HepG2 (cell line): ENCODE data around the gene CREG1. TPM values are rescaled to one million over a fixed set of nuclear protein-coding genes. Genes with fewer than 3 reads are reported as not detected.

ENCODE experiments used
- ATAC-seq: fragments of 200-7000 bp; cut with Tn5 transposase; 3 replicates; pipeline ENCODE4 v1.9.1; 2020; ENCODE audit warnings: mild to moderate bottlenecking, moderate library complexity
- BruUV-seq: library from RNA; stranded (reverse); fragments of 400-500 nt; replicated peaks from 2 replicates; lab custom pipeline; 2021; lab: Mats Ljungman, UMichigan
- CTCF ChIA-PET: fragments of 300-600 bp; formaldehyde crosslinking; extraction: SDS; loops from one replicate; lab custom pipeline; 2021; ENCODE audit warnings: low total read pairs, inconsistent platforms, low intra/inter-chr PET ratio; lab: Yijun Ruan, JAX
- POLR2A ChIA-PET: fragments of 350-600 bp; sonication (Branson Sonifier 250); formaldehyde crosslinking; loops from one replicate; lab custom pipeline; 2020; ENCODE audit warnings: antibody characterized with exemption, inconsistent platforms; lab: Yijun Ruan, JAX
- DNase-seq: peaks from one replicate; pipeline ENCODE4 v3.0.0-alpha.2; 2015; ENCODE audit warnings: low spot score
- FAIRE-seq: peaks from 3 replicates; lab custom pipeline; 2011; peaks lifted over from hg19 to GRCh38; lab: Jason Lieb, UNC
- H2AFZ ChIP-seq: one replicate; pipeline ENCODE4 v1.6.1; 2011; ENCODE audit warnings: low read length, inconsistent platforms
- H3K27ac ChIP-seq: fragments of 300-600 bp; 3 replicates; pipeline ENCODE4 v1.8.0; 2011; ENCODE audit warnings: mixed run types, mild to moderate bottlenecking, mixed read lengths, low read length, inconsistent platforms; ENCODE audit not compliant: insufficient read depth; ENCODE audit errors: extremely low read length
- H3K27me3 ChIP-seq, 2 experiments: fragments of 200-600 bp in 1 of 2; 2 replicates in 1 of 2; 3 replicates in 1 of 2; pipeline versions ENCODE4 v1.6.0 to v1.8.0; 2011; ENCODE audit warnings: low read length in 2 of 2, mild to moderate bottlenecking in 2 of 2, moderate library complexity in 2 of 2, inconsistent platforms in 1 of 2; ENCODE audit not compliant: insufficient read depth in 2 of 2, control insufficient read depth in 1 of 2
- H3K36me3 ChIP-seq, 2 experiments: fragments of 200-600 bp in 1 of 2; replicated peaks in 1 of 2; 2 replicates in 1 of 2; 3 replicates in 1 of 2; pipeline versions ENCODE4 v1.5.1 to v1.8.0; 2011; ENCODE audit warnings: low read length in 2 of 2, inconsistent platforms in 1 of 2; ENCODE audit not compliant: insufficient read depth in 2 of 2, control insufficient read depth in 1 of 2
- H3K4me1 ChIP-seq: 2 replicates; pipeline ENCODE4 v1.5.1; 2012; ENCODE audit warnings: low read length, inconsistent platforms; ENCODE audit not compliant: insufficient read depth
- H3K4me2 ChIP-seq: 2 replicates; pipeline ENCODE4 v1.6.0; 2011; ENCODE audit warnings: low read depth, low read length, inconsistent platforms
- H3K4me3 ChIP-seq, 3 experiments: fragments of 200-600 bp in 1 of 3; sonication (generic), shearing (Covaris generic) in 1 of 3; replicated peaks in 1 of 3; 2 replicates each; pipeline ENCODE4 v1.5.1; 2011 to 2016; ENCODE audit warnings: low read length in 3 of 3, inconsistent platforms in 2 of 3, low read depth in 2 of 3, mild to moderate bottlenecking in 2 of 3, control low read depth in 1 of 3, mixed read lengths in 1 of 3; ENCODE audit not compliant: insufficient read depth in 1 of 3
- H3K79me2 ChIP-seq: one replicate; pipeline ENCODE4 v1.6.1; 2011; ENCODE audit warnings: low read length, inconsistent platforms; ENCODE audit not compliant: insufficient read depth
- H3K9ac ChIP-seq: 2 replicates; pipeline ENCODE4 v1.6.0; 2011; ENCODE audit warnings: mild to moderate bottlenecking, low read depth, low read length, inconsistent platforms; ENCODE audit not compliant: insufficient read depth
- H3K9me3 ChIP-seq: 2 replicates; pipeline ENCODE4 v1.5.1; 2012; ENCODE audit warnings: mild to moderate bottlenecking, low read length
- H4K20me1 ChIP-seq: 2 replicates; pipeline ENCODE4 v1.6.0; 2011; ENCODE audit warnings: inconsistent platforms, mild to moderate bottlenecking, low read length, moderate library complexity; ENCODE audit not compliant: insufficient read depth
- CHD4 ChIP-seq: fragments of 200-600 bp; sonication (generic); IDR thresholded peaks from 2 replicates; pipeline ENCODE4 v1.7.0; 2017; ENCODE audit warnings: mild to moderate bottlenecking, low read length, borderline replicate concordance
- FOXP4 ChIP-seq: sonication (generic); formaldehyde crosslinking; IDR thresholded peaks from 2 replicates; pipeline ENCODE4 v1.4.0; 2020; ENCODE audit warnings: missing genetic modification reagents
- GATA4 ChIP-seq: sonication (generic); IDR thresholded peaks from 2 replicates; pipeline ENCODE4 v1.6.1; 2016; ENCODE audit warnings: antibody characterized with exemption, low read depth, borderline replicate concordance
- GMEB1 ChIP-seq: sonication (generic); formaldehyde crosslinking; IDR thresholded peaks from 2 replicates; pipeline ENCODE4 v1.5.1; 2020; ENCODE audit warnings: missing genetic modification reagents, mild to moderate bottlenecking, borderline replicate concordance
- IRX3 ChIP-seq: sonication (generic); formaldehyde crosslinking; IDR thresholded peaks from 2 replicates; pipeline ENCODE4 v1.8.1; 2023; ENCODE audit warnings: mild to moderate bottlenecking, low read depth, missing genetic modification reagents, borderline replicate concordance
- KMT2B ChIP-seq: IDR thresholded peaks from 2 replicates; pipeline ENCODE4 v1.6.1; 2016; ENCODE audit warnings: missing genetic modification reagents, missing compliant biosample characterization
- NFKBIZ ChIP-seq: IDR thresholded peaks from 2 replicates; pipeline ENCODE4 v1.6.1; 2018; ENCODE audit warnings: missing genetic modification reagents, missing compliant biosample characterization
- PITX1 ChIP-seq: sonication (generic); formaldehyde crosslinking; IDR thresholded peaks from 2 replicates; pipeline ENCODE4 v1.5.1; 2020; ENCODE audit warnings: mild to moderate bottlenecking, missing genetic modification reagents
- SOX6 ChIP-seq, 2 experiments: fragments of 450-650 bp in 1 of 2; sonication (generic) in 1 of 2; formaldehyde crosslinking in 1 of 2; IDR thresholded peaks; 2 replicates each; pipeline versions ENCODE4 v1.4.0 to v1.6.1; 2017 to 2020; ENCODE audit warnings: antibody characterized with exemption in 1 of 2, mild to moderate bottlenecking in 1 of 2, missing genetic modification reagents in 1 of 2
- THYN1 ChIP-seq: sonication (generic); formaldehyde crosslinking; IDR thresholded peaks from 2 replicates; pipeline ENCODE4 v1.8.1; 2023; ENCODE audit warnings: low read depth, mild to moderate bottlenecking, moderate library complexity, missing genetic modification reagents, borderline replicate concordance
- ZBTB20 ChIP-seq: sonication (generic); formaldehyde crosslinking; IDR thresholded peaks from 2 replicates; pipeline ENCODE4 v1.8.1; 2023; ENCODE audit warnings: missing genetic modification reagents, low read depth, mild to moderate bottlenecking, borderline replicate concordance
- ZC3H13 ChIP-seq: sonication (generic); formaldehyde crosslinking; IDR thresholded peaks from 2 replicates; pipeline ENCODE4 v1.8.1; 2023; ENCODE audit warnings: mild to moderate bottlenecking, missing genetic modification reagents, moderate library complexity
- ZKSCAN8 ChIP-seq: IDR thresholded peaks from 2 replicates; pipeline ENCODE4 v1.6.1; 2016; ENCODE audit warnings: borderline replicate concordance, missing genetic modification reagents, missing compliant biosample characterization
- ZNF335 ChIP-seq: sonication (generic); formaldehyde crosslinking; IDR thresholded peaks from 2 replicates; pipeline ENCODE4 v1.4.0; 2020; ENCODE audit warnings: missing genetic modification reagents
- ZNF431 ChIP-seq: sonication (generic); formaldehyde crosslinking; IDR thresholded peaks from 2 replicates; pipeline ENCODE4 v1.9.0; 2022; ENCODE audit warnings: missing genetic modification reagents, low read depth, mild to moderate bottlenecking, borderline replicate concordance
- ZNF674 ChIP-seq: sonication (generic); formaldehyde crosslinking; IDR thresholded peaks from 2 replicates; pipeline ENCODE4 v1.5.0; 2020; ENCODE audit warnings: low read depth, mild to moderate bottlenecking, missing genetic modification reagents
- WGBS: methylation state at CpG from one replicate; pipeline ENCODE4 v1.1.6; 2017; ENCODE audit warnings: low lambda C conversion rate; 5-methylcytosine and 5-hydroxymethylcytosine counted together
- in situ Hi-C: cut with HindIII; loops from 2 replicates; pipeline ENCODE4 v1.10.0; 2017; ENCODE audit warnings: low pct_unique_long_range_greater_than_20kb; ENCODE audit not compliant: extremely low pct_ligation_motif_present
- intact Hi-C: fragments of 100-400 bp; cut with micrococcal nuclease; formaldehyde crosslinking; loops from one replicate; pipeline ENCODE4 v1.10.0; 2022; ENCODE audit not compliant: unreplicated experiment
- polyA plus RNA-seq, 8 experiments: library from polyadenylated mRNA; depleted of rRNA in 3 of 8; stranded (reverse) in 7 of 8; unstranded in 1 of 8; fragments of >200 nt; fragmentation: Illumina TruSeq in 4 of 8; extraction: Trizol in 4 of 8; gene quantifications; 2 replicates each; pipeline versions ENCODE4 v1.2.1 to v1.2.3, GENCODE V29; 2011 to 2016; ENCODE audit warnings: low read depth in 4 of 8, missing spikeins in 1 of 8, mixed read lengths in 1 of 8; ENCODE audit not compliant: insufficient read depth in 1 of 8
- total RNA-seq, 5 experiments: library from RNA; depleted of rRNA; stranded (reverse); fragments of >200 nt; fragmentation: Illumina TruSeq; extraction: Trizol; gene quantifications; 2 replicates each; pipeline ENCODE4 v1.2.3, GENCODE V29; 2016; ENCODE audit warnings: low read depth in 1 of 5

CREG1 gene
- total and polyA plus RNA-seq, 2 of the 13 experiments (the other 11 are each of a cell fraction or from before 2014, with no cell fraction given) = 31.3 to 33.5 TPM

- no peaks in the 10 kb centered on the region for H4K20me1 ChIP-seq
- no peak overlapping the region for H3K4me2 ChIP-seq
- WGBS = 42% methylated on average over 5 of the region's 5 CpGs
- no peak overlapping the region for H3K9ac ChIP-seq
- no peaks in the 10 kb centered on the region for H3K9me3 ChIP-seq
- no peaks in the 10 kb centered on the region for H3K36me3 ChIP-seq
- TF ChIP-seq ZC3H13 (no peak), ZKSCAN8 (CRISPR knock-in tag) (no peak), NFKBIZ (CRISPR knock-in tag) (no peak), CHD4 (no peak), ZNF335 (no peak), IRX3 (no peak), PITX1 (no peak), ZBTB20 (no peak), SOX6 (IDR thresholded peaks at IDR 0.05) (no peak), SOX6 (CRISPR knock-in tag; IDR thresholded peaks at IDR 0.05) (no peak), KMT2B (CRISPR knock-in tag) (no peak)
- no peaks in the 10 kb centered on the region for H3K79me2 ChIP-seq
- no peak for FAIRE-seq
- no peak for DNase-seq
- ATAC-seq = no peak
- in situ Hi-C loops (no loop called here), intact Hi-C loops (no loop called here)
- CTCF ChIA-PET = no interaction called here
- no peak overlapping the region for H3K27ac ChIP-seq
- POLR2A ChIA-PET = no interaction called here
- H3K27me3 ChIP-seq = peaks cover 6 to 43% of the 10 kb centered on the region in 2 experiments; a peak in 3 of 5 replicates
- no peak overlapping the region for H2AFZ ChIP-seq
- no peaks in the 10 kb centered on the region for H3K4me1 ChIP-seq
- no TSS peak for BruUV-seq
- H3K4me3 ChIP-seq = no peak overlapping the region
Observed at GRCh38 chr1:167502192-167502551, 51.4 kb downstream of the CREG1 start.

GRCh38 chr1:167501515-167502191 is 51.9 kb downstream of the CREG1 start:
- intact Hi-C loops (no loop called here), in situ Hi-C loops (no loop called here)
- no peaks in the 10 kb centered on the region for H3K9me3 ChIP-seq
- 10% methylated on average over 9 of the region's 10 CpGs for WGBS
- no peak for ATAC-seq
- H3K36me3 ChIP-seq = no peaks in the 10 kb centered on the region
- no peak for FAIRE-seq
- no peaks in the 10 kb centered on the region for H3K79me2 ChIP-seq
- H3K27me3 ChIP-seq = peaks cover 6 to 46% of the 10 kb centered on the region in 2 experiments; a peak in 3 of 5 replicates
- H3K9ac ChIP-seq = no peak overlapping the region
- POLR2A ChIA-PET = no interaction called here
- CTCF ChIA-PET = no interaction called here
- no peak for DNase-seq
- BruUV-seq = no TSS peak
- H3K27ac ChIP-seq = no peak overlapping the region
- H4K20me1 ChIP-seq = no peaks in the 10 kb centered on the region
- H3K4me1 ChIP-seq = no peaks in the 10 kb centered on the region
- no peak overlapping the region for H2AFZ ChIP-seq
- H3K4me2 ChIP-seq = no peak overlapping the region
- H3K4me3 ChIP-seq = no peak overlapping the region
- TF ChIP-seq GATA4 = no peak
- TF ChIP-seq THYN1 = no peak
- TF ChIP-seq FOXP4 (CRISPR knock-in tag) = no peak
- TF ChIP-seq ZNF674 = no peak
- TF ChIP-seq GMEB1 = no peak
- TF ChIP-seq ZNF431 (CRISPR knock-in tag) = no peak
